Measurements from ENCODE around the gene CHAD. TPM values are rescaled to one million over a fixed set of nuclear protein-coding genes. Genes with fewer than 3 reads are reported as not detected.

Gene CHAD
- total RNA-seq, 1 experiment from 2014 or later = 0.57 TPM

DNA sequence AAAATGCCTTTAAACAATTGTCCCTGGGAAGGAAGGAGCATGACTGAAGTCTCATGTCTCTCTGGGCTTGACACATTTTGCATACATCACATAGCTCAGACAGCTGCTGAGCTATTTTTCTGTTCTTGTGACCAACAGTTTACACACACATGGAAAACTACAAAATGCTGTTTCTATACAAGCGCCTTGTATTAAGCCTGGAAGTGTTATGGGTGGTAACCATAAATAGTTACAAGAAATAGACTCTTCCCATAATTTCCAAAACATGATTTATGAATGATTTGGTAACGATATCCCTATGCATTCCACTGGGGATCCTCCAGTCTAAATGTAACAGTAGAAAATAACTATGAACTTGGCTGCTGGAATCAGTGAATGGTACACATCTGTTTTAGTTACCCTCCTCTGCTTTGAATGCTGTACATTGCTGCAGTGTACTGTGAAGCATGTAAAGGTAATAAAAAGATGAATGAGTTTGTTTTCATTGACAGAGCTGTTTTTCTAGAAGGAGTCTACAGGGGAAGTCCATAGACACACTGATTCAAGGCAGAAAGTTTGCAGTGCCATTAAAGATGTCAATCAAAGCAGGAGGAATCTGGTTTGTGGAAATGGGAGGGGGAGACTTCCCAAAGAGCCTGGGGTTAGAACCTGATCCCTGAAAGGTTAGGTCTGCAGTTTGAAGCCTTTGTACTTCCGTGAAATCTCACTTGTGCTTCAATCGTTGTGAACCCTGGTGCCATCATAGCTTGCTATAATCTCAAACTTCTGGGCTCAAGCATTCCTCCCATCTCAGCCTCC lies 37.7 kb downstream of the CHAD start:
- WGBS (ENCODE audit: extremely low coverage, insufficient read length, low lambda C conversion rate) = no CpG with 5 or more reads among the region's 4 CpGs
- Histone ChIP-seq H3K4me2 (ENCODE audit: insufficient read depth, insufficient read length, low read length) (no peak overlapping the region), H4K91ac (ENCODE audit: insufficient read length, low read depth, low read length) (no peak overlapping the region), H2AK5ac (ENCODE audit: insufficient read length, low read length) (no peak overlapping the region), H3K9me3 (ENCODE audit: control insufficient read depth, low read depth, low read length) (no peaks in the 10 kb centered on the region), H3K9ac (ENCODE audit: extremely low read depth, insufficient read length, low read length) (no peak overlapping the region), H4K5ac (ENCODE audit: insufficient read length, low read depth, low read length) (no peak overlapping the region), H2BK120ac (ENCODE audit: low read depth, low read length, poor library complexity, severe bottlenecking) (no peak overlapping the region), H2AFZ (ENCODE audit: low read length) (no peak overlapping the region), H3K4me1 (ENCODE audit: insufficient read depth, low read length) (no peaks in the 10 kb centered on the region; the same call in 1 of the 2 replicates), H3K27ac (ENCODE audit: insufficient read length, low read depth, low read length) (no peak overlapping the region), H3K79me1 (ENCODE audit: insufficient read depth, low read depth, low read length, poor library complexity, severe bottlenecking) (no peaks in the 10 kb centered on the region), H2BK5ac (ENCODE audit: insufficient read length, low read length) (no peak overlapping the region), H2BK15ac (ENCODE audit: low read depth, low read length) (no peak overlapping the region), H3T11ph (ENCODE audit: low read length) (no peak overlapping the region), H3K14ac (ENCODE audit: insufficient read depth, low read length) (no peak overlapping the region), H3K27me3 (ENCODE audit: insufficient read depth, low read length) (no peaks in the 10 kb centered on the region), H4K20me1 (ENCODE audit: control insufficient read depth, insufficient read depth, insufficient read length) (no peaks in the 10 kb centered on the region), H2BK12ac (ENCODE audit: insufficient read length, low read depth, low read length) (no peak overlapping the region), H3K23ac (ENCODE audit: insufficient read length, low read depth, low read length) (no peak overlapping the region), H3K23me2 (ENCODE audit: insufficient read length, low read depth, low read length, poor library complexity, severe bottlenecking) (peaks cover 6% of the 10 kb centered on the region), H3K79me2 (ENCODE audit: insufficient read depth, low read length) (no peaks in the 10 kb centered on the region), H4K8ac (replicated peaks; ENCODE audit: insufficient read length, low read depth, low read length) (no peak overlapping the region), H2BK20ac (ENCODE audit: low read depth, low read length, poor library complexity, severe bottlenecking) (no peak overlapping the region), H3K18ac (ENCODE audit: insufficient read length, low read depth, low read length) (no peak overlapping the region), H3K56ac (ENCODE audit: insufficient read length, low read depth, low read length) (no peak overlapping the region), H3K4ac (ENCODE audit: low read depth, low read length) (no peak overlapping the region)
- DNase-seq = no peak
- Mint-ChIP-seq H3K9me3 (no peaks in the 10 kb centered on the region; a peak in 1 of 5 replicates), H3K36me3 (ENCODE audit: insufficient read depth in 1 of 3, low read depth in 3 of 3) (no peaks in the 10 kb centered on the region), H3K4me3 (no peak overlapping the region), H3K27me3 (ENCODE audit: low read depth) (no peaks in the 10 kb centered on the region), H3K27ac (no peak overlapping the region), H3K4me1 (peaks cover 13 to 20% of the 10 kb centered on the region in 2 experiments)
- TF ChIP-seq, protein P1, sequence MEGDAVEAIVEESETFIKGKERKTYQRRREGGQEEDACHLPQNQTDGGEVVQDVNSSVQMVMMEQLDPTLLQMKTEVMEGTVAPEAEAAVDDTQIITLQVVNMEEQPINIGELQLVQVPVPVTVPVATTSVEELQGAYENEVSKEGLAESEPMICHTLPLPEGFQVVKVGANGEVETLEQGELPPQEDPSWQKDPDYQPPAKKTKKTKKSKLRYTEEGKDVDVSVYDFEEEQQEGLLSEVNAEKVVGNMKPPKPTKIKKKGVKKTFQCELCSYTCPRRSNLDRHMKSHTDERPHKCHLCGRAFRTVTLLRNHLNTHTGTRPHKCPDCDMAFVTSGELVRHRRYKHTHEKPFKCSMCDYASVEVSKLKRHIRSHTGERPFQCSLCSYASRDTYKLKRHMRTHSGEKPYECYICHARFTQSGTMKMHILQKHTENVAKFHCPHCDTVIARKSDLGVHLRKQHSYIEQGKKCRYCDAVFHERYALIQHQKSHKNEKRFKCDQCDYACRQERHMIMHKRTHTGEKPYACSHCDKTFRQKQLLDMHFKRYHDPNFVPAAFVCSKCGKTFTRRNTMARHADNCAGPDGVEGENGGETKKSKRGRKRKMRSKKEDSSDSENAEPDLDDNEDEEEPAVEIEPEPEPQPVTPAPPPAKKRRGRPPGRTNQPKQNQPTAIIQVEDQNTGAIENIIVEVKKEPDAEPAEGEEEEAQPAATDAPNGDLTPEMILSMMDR (conservative IDR thresholded peaks at IDR 0.05) = no peak

All from H9 (cell line).